ENCODE measurements around the gene GNG13.

DNA sequence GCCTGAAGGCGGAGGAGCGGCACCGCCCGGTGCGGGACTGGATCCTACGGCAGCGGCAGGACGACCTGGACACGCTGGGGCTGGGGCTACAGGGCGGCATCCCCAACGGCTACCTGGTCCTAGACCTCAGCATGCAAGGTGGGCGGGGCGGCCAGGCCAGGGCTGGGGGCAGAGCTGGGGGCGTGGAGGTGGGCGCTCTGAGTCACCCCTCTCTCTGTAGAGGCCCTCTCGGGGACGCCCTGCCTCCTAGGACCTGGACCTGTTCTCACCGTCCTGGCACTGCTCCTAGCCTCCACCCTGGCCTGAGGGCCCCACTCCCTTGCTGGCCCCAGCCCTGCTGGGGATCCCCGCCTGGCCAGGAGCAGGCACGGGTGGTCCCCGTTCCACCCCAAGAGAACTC, 32.1 kb downstream of the GNG13 start:
- TF ChIP-seq, protein P1, sequence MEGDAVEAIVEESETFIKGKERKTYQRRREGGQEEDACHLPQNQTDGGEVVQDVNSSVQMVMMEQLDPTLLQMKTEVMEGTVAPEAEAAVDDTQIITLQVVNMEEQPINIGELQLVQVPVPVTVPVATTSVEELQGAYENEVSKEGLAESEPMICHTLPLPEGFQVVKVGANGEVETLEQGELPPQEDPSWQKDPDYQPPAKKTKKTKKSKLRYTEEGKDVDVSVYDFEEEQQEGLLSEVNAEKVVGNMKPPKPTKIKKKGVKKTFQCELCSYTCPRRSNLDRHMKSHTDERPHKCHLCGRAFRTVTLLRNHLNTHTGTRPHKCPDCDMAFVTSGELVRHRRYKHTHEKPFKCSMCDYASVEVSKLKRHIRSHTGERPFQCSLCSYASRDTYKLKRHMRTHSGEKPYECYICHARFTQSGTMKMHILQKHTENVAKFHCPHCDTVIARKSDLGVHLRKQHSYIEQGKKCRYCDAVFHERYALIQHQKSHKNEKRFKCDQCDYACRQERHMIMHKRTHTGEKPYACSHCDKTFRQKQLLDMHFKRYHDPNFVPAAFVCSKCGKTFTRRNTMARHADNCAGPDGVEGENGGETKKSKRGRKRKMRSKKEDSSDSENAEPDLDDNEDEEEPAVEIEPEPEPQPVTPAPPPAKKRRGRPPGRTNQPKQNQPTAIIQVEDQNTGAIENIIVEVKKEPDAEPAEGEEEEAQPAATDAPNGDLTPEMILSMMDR (IDR thresholded peaks at IDR 0.05): no peak
- TF ChIP-seq POLR2A (IDR thresholded peaks at IDR 0.05): no peak

Data from body of pancreas (tissue), 4 donors.